Stimulated activated naive CD8-positive, alpha-beta T cell treated with anti-CD3 and anti-CD28 coated beads, Interleukin-15, Interleukin-2, amounts not matched to agents 100 U/mL and 50 U/mL, for 24 hours (primary cell): ENCODE measurements around the gene DMRTC1B.
"Not testable (repeated sequence)": the region's sequence is repeated elsewhere in the genome, so short reads cannot be mapped to it uniquely, and the experiment has no call there.

Experiments used
- ATAC-seq: fragments of 150-1000 bp; cut with Tn5 transposase; one replicate; pipeline ENCODE4 v1.10.0; 2021
- DNase-seq: peaks from one replicate; pipeline ENCODE4 v3.0.0; 2021

The DMRTC1B gene, protein sequence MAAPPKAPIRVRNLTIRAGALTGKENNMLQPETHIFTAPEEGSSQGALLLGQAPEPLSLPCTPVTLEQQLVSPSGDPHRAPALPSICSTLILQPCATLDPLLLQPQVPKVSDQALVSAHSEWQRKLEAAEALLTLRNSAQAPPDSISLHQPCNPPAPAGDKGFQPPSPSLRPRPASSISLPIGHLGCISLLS

DNA sequence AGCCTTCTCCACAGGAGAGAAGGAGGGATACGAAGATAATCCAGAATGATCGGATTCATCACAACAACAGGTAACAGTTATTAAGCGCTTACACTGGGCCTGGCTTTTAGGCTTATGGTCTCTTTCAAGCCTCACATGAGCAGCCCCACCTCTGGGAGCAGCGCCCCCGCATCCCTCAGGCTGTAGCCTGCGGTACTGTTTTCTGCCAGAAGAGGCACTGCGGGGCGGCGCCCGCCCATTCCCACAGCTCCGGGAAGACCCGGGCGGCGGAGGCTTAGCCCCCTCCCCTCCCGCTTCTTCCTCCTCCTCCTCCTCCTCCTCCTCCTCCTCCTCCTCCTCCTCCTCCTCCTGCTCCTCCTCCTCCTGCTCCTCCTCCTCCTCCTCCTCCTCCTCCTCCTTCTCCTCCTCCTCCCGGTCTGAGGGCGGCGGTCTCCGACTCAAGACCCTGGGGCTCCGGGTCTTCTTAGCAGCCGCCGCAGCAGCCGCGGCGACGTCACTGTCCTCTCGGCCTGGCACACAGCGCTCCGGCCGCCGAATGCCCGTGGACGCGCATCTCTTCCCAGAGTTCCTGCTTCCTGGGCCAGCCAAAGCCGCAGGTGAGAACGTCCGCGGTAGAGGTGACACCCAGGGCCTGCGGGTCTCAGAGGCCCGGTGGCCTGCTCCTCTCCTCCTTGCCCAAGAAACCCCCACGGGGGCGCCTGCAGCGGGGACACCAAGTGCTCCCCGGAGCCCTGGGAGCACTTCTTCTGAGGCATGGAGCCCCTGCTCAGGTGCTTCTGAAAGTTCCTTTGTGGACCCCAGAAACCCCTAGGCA, at the start of gene DMRTC1B:
DMRTC1B (plus strand) TSS at position 238 of the 814 bp plus-strand sequence. CDS start 68,246 bp downstream, outside the sequence.
- not testable (repeated sequence) for DNase-seq
- peak; percentile 85 for ATAC-seq

- no peak for ATAC-seq
- no peak for DNase-seq
These were observed 48.8 kb upstream of the DMRTC1B start for GRCh38 chrX:72727846-72728245.

- not testable (repeated sequence) for DNase-seq, ATAC-seq
These were observed 43.1 kb upstream of the DMRTC1B start for GRCh38 chrX:72733636-72734035.

GRCh38 chrX:72735561-72735960, 41.1 kb upstream of the DMRTC1B start:
- DNase-seq (no peak), ATAC-seq (no peak)

DNA sequence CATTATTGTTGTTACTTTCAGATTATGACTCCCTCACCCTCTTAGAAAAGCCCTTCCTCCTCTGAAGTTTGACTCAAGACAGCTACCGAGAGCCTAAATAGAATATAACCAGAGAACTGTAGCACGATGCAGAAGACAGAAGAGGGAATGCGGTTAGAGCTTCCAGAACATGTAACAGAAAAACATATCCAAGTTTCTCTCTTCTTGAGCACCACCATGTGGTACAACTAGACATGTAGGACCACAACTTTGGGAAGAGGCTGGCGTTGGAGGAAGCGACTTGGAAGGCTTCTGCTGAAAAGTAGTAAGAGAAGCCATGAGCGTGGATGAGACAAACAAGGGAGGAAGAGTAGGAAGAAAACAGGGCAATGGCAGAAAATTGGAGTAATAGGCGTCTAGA, 31.1 kb upstream of the DMRTC1B start:
- DNase-seq, ATAC-seq: not testable (repeated sequence)

GRCh38 chrX:72748545-72748944, 28.1 kb upstream of the DMRTC1B start:
- DNase-seq, ATAC-seq: not testable (repeated sequence)

- not testable (repeated sequence) for ATAC-seq, DNase-seq
These were observed 16.2 kb upstream of the DMRTC1B start for GRCh38 chrX:72760454-72760853.

- not testable (repeated sequence) for DNase-seq
- ATAC-seq, result peak; percentile 71
These were observed 739 bp downstream of the DMRTC1B start for GRCh38 chrX:72777467-72777790.

DNA sequence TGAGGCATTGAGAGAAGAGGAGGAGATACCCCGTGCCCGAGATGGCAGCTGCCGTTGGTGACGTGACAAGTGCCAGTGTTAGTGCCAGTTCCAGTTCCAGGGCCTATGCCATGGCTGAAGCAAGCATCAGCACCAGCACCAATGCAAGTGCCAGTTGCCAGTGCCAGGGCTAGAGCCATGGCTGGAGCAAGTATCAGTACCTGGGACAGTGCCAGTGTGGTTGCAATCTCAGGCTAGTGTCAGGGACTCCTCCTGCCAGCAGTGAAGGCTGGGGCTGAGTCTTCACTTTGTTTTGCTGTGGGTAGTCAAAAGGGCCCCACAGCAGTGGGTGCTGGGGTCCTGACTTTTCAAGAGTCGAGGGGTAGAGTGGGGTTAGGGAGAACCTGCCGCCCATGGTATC, 1.5 kb downstream of the DMRTC1B start:
- not testable (repeated sequence) for DNase-seq, ATAC-seq

DNA sequence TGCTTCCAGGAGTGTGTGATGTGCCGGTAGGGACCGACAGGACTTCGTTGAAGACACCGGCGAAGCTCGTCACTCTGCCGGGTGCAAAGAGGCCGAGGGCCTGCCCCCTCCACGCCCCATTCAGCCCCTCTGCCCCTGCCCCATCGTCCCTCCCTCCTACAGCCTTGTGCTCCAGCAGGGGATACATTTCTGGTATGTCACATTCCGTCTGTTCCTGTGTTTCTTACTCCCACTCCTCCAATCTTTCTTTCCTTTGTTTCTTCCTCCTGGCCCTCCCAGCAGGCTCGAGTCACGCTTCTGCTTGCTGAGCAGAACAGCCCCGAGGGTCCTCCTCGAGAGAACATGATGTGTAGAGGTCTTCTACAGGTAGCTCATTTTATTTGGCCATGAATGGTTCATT, 5.9 kb downstream of the DMRTC1B start, which contains the start of gene FAM236B:
FAM236B (minus strand) TSS at position 101 of the 400 bp plus-strand sequence; CDS start at position 1, 100 bp downstream.
- ATAC-seq, DNase-seq: not testable (repeated sequence)

DNA sequence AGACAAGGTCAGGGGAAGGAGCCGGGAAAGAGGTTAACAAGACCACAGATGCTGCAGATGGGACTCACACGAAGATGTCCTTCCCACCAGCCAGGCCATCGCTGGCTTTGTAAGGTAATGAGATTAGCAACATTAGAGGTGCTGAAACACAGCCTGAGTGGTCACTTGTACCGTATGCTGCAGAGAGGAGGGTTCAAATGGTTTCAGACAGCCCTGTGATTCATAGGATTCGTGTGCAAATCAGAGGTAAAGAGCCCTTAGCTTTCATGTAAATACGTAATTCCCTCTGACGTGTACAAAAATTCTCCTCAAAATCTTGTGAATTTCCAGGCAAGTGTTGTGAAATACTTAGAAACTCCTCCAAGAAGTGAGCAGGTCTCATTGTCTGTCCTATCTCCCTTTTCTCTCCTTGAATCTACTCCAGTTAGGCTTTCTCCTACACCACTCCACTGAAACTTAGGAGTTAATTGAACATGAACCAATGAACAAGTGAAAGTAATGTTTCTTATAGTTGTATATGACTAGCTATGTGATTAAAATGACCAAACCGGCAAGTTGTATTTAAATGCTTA, 6.8 kb downstream of the DMRTC1B start:
- DNase-seq, ATAC-seq: not testable (repeated sequence)

DNA sequence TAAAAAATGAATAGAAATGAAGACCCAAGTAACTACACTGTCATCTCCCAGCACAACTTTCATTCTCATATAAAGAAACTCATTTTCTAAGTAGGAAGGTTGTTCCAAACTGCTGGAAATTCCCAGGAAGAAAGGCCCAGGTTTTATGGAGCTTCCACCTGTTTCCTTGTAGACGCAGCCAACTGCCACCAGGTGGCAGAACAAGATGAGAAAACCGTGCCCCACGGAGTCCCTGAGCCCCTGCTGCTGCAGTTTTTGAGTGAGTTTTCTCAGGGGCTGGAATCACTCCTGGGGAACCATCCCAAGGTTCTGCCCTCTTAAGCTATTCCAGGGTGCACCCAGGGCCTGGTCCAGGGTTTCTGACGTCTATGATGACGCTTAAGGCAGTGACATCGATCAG, 7.3 kb downstream of the DMRTC1B start:
- not testable (repeated sequence) for ATAC-seq, DNase-seq

DNA sequence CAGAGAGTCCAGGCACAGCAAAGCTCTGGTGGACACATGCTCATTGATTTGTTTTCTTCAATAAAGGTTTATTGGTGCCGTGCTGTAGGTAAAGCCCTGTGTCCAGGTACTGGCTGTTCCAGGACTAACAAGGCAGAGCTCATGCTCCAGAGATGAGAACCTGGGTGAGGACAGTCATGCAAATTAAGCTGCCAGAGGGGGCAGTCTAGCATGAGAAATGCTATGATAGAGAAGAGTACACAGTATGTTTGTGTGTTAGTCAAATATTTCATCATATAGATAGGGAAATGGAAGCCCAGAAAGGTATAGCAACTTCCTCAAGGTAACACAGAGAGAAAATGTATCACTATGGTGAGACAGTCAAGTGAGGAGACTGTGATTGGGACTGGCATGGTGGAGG, 11.5 kb downstream of the DMRTC1B start:
- not testable (repeated sequence) for ATAC-seq, DNase-seq

DNA sequence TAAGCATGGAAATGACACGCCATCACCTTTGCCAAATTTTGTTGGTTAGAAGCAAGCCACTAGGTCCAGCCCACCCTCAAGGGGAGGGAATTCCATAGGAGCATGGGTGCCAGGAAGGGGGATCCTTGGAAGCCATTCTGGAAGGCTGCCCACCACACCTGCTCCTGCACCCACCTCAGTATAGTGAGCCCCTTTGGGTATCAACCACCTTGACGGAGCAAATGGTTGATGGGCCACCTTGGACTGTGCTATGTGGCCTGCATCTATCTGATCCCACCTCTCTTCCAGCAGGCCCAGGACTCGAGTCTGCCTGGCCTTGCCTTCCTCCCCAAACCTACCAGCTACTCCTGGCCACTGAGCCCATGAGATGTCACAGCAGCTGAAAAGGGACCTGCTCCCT, 13.7 kb downstream of the DMRTC1B start:
- DNase-seq, ATAC-seq: not testable (repeated sequence)

DNA sequence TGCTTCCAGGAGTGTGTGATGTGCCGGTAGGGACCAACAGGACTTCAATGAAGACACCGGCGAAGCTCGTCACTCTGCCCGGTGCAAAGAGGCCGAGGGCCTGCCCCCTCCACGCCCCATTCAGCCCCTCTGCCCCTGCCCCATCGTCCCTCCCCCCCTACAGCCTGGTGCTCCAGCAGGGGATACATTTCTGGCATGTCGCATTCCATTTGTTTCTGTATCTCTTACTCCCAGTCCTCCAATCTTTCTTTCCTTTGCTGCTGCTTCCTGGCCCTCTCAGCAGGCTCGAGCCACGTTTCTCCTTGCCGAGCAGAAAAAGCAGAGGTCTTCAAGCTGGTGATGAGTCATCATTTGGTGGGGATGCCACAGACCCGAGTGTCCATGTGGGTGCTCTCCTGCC, 31.4 kb downstream of the DMRTC1B start, which contains the start of gene FAM236D:
FAM236D (minus strand) TSS at position 101 of the 400 bp plus-strand sequence; CDS start at position 1, 100 bp downstream.
- not testable (repeated sequence) for ATAC-seq, DNase-seq

GRCh38 chrX:72830701-72831100, 54.0 kb downstream of the DMRTC1B start:
- not testable (repeated sequence) for ATAC-seq, DNase-seq

DNA sequence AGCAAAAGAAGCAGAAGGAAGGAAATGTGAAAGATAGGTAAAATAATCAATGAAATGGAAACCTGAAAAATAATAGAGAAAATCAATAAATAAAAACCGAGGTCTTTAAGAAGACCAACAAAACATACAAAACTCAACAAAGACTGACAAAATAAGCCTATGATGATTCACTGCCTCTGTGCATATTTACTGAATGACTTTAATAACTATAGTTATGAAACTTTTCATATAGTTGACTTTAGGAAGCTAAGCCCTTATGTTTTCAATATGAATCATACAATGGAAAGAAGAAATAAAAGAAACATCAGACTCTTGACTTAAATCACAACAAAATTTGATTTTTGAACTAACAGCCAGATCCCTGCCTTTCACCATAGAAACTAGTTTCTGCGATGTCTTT, 60.8 kb downstream of the DMRTC1B start:
- ATAC-seq, DNase-seq: not testable (repeated sequence)

GRCh38 chrX:72882898-72883297, 106.2 kb downstream of the DMRTC1B start:
- not testable (repeated sequence) for DNase-seq, ATAC-seq

DNA sequence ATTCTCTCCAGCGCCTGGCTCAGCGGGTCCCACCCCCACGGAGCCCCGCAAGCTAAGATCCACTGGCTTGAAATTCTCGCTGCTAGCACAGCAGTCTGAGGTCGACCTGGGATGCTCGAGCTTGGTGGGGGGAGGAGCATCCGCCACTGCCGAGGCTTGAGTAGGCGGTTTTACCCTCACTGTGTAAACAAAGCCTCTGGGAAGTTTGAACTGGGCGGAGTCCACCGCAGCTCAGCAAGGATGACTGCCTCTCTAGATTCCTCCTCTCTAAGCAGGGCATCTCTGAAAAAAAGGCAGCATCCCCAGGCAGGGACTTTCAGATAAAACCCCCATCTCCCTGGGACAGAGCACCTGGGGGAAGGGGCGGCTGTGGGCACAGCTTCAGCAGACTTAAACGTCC, 113.0 kb downstream of the DMRTC1B start:
- not testable (repeated sequence) for ATAC-seq, DNase-seq
